ENCODE data around the gene MYL3.

- TF ChIP-seq CTCF (IDR thresholded peaks at IDR 0.05), result no peak
- TF ChIP-seq RCOR1 (IDR thresholded peaks at IDR 0.05; ENCODE audit: low read length), result no peak
- no peak for TF ChIP-seq REST (IDR thresholded peaks at IDR 0.05; ENCODE audit: low read depth, low read length)
Observed at GRCh38 chr3:46864061-46864881, 1.0 kb upstream of the MYL3 start.

Measured in SK-N-SH (cell line).